ENCODE data around the gene GAS2L2. TPM values are rescaled to one million over a fixed set of nuclear protein-coding genes. Genes with fewer than 3 reads are reported as not detected.

The GAS2L2 gene
- total RNA-seq, 1 experiment from 2014 or later: not detected

DNA sequence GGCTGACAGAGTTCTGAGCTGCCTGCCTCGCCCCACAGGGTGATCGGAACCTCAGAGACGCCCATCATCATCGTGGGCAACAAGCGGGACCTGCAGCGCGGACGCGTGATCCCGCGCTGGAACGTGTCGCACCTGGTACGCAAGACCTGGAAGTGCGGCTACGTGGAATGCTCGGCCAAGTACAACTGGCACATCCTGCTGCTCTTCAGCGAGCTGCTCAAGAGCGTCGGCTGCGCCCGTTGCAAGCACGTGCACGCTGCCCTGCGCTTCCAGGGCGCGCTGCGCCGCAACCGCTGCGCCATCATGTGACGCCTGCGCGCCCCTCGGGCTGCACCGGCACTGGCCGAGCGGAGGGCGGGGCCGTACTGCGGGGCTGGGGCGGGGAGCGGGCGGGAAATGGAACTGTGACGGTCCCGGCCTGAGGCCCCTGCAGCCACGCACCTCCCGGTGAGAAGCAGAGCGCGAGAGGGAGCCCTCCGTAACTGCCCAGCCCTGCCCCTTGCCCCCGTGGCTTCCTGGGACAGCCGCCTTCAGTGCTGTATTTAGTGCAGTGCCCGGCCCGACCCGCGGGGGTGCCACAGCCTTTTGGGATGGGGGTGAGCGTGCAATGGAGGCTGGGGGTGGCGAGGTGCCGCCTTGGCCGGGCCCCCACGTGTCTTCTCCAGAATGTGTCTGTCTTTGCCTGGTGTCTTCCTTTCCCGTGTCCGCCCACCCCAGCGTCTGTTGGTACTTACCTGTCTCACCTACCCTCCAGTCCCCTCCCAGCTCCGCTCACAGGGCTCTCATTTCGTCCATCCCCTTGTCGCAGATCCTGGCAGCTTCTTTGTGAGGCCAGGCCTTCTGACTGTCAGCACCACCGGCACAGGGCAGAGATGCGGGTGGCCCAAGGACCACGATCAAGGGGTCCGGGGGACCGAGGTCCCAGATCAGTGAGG lies 11.8 kb downstream of the GAS2L2 start:
- no peaks in the 10 kb centered on the region for H3K9me3 ChIP-seq
- no peaks in the 10 kb centered on the region for H3K36me3 ChIP-seq
- H3K4me3 ChIP-seq: no peak overlapping the region
- peaks cover 20% of the 10 kb centered on the region for H3K27me3 ChIP-seq
- no peak for DNase-seq

DNA sequence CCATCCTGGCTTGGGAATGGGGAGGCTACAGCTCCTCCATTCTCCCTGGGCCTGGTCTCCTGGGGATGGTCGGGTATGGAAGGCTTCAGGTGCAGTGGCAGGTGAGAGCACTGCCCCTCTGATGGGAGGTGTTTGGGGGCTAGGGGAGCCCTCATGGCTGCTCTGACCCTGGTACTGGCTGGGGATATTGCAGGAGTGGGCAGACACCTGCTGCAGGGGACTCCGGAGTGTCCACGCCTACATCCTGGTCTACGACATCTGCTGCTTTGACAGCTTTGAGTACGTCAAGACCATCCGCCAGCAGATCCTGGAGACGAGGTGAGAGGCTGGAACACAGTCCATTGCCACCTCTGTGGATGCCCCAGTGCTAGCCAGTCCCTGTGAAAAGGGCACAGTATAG lies 12.8 kb downstream of the GAS2L2 start:
- no peak for DNase-seq

DNA sequence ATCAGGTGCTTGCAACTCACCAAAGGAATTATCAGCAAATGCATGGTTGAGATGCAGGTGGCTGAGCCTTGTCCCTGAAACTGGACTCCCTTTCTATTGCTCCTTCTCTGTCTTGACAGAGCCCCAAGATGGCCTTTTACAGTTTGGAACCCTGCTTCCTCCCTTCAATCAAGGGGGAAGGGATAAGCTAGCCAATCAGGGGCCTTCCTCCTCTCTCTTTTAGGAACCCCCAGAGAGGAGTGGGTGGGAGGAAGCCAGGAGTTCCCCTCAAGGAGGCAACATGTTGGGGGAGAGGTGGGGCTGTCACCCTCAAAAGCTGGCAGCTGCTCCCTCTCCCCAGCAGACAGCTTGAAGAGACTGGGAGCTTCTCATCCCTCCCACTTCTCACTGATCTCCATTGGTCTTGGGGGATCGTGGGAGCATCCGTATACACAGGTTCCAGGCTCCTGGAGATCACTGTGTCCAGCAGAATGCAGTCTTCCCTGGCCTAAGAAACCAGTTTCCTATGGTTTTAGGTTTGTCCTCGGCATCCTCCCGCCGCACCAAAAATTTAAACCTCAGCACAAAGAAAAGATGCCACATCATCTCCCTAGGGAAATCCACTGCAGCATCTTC lies 14.4 kb downstream of the GAS2L2 start:
- DNase-seq: no peak
- H3K27me3 ChIP-seq: peaks cover 19% of the 10 kb centered on the region

More for the DNA sequence above, 12.8 kb downstream of the GAS2L2 start:
- Histone ChIP-seq H3K27me3 (peaks cover 20% of the 10 kb centered on the region), H3K9me3 (no peaks in the 10 kb centered on the region), H3K4me3 (no peak overlapping the region), H3K36me3 (no peaks in the 10 kb centered on the region)

GRCh38 chr17:35736236-35736635 lies 16.8 kb downstream of the GAS2L2 start:
- no peaks in the 10 kb centered on the region for H3K36me3 ChIP-seq
- no peak overlapping the region for H3K4me3 ChIP-seq
- peaks cover 7% of the 10 kb centered on the region; the same call in 1 of the 2 replicates for H3K27me3 ChIP-seq
- no peaks in the 10 kb centered on the region for H3K9me3 ChIP-seq
- no peak for DNase-seq

More for the DNA sequence above, 14.4 kb downstream of the GAS2L2 start:
- Histone ChIP-seq H3K9me3 (no peaks in the 10 kb centered on the region), H3K36me3 (no peaks in the 10 kb centered on the region), H3K4me3 (no peak overlapping the region)

GRCh38 chr17:35735036-35735805 lies 17.8 kb downstream of the GAS2L2 start:
- Histone ChIP-seq H3K36me3 (no peaks in the 10 kb centered on the region), H3K27me3 (0 out of 2 replicates have a peak, but pooled peaks cover 5% of the 10 kb centered on the region), H3K9me3 (no peaks in the 10 kb centered on the region), H3K4me3 (no peak overlapping the region)
- DNase-seq: no peak

DNA sequence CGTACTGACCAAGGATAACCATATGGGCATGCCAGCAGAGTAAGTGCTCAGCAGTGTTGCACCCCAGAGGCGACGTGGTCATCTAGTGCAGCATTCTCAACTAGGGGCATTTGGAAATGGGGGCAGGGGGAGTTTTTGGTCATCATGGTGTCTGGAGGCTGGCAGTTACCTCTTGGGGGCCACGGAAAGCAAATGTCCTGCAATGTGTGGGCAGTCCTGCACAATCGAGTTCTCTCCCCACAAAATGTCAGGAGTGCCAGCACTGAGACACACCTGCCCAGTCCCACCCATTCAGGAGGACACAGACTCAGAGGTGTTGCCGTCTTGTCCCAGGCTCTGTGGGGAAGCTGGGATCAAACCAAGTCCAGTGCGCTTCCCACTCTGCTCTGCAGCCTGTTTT lies 18.6 kb downstream of the GAS2L2 start:
- Histone ChIP-seq H3K4me3 (no peak overlapping the region), H3K36me3 (no peaks in the 10 kb centered on the region), H3K27me3 (0 out of 2 replicates have a peak, but pooled peaks cover 4% of the 10 kb centered on the region), H3K9me3 (no peaks in the 10 kb centered on the region)
- DNase-seq: no peak

DNA sequence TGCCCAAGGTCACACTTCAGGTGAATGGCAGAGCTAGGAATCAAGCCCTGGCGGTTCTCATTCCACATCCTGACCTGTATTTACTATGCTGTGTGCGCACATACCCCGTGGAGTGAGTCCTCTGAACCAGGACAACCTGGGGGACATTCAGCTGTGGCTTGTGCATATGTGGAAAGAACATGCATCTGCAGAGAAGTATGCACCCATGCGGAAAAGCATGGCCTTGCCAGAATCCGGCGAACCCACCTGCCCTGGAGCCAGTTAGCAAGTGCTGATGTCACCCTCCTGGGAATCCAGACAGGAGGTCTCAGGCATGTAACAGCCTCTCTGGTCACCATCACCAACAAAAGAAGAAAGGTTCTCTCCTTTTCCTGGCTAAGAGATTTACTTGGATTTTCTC lies 19.7 kb downstream of the GAS2L2 start:
- DNase-seq: no peak
- Histone ChIP-seq H3K36me3 (no peaks in the 10 kb centered on the region), H3K27me3 (0 out of 2 replicates have a peak, but pooled peaks cover 4% of the 10 kb centered on the region), H3K9me3 (no peaks in the 10 kb centered on the region), H3K4me3 (no peak overlapping the region)

DNA sequence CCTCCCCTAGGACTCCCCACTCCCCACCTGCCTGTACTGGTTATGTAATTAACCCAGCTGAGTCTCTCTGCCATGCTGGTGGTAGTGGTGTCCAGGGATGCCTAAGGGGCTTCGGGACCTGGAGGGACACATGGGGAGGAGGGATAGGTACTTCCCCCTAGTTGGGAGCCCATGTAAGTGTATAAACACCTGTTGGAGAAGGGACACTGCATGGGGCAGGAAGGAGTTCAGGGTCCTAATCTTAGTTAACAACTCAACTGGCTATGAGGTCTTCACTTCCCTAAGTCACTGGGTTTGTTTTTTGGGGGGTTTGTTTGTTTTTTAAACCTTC lies 20.3 kb downstream of the GAS2L2 start:
- Histone ChIP-seq H3K36me3 (no peaks in the 10 kb centered on the region), H3K27me3 (no peaks in the 10 kb centered on the region), H3K4me3 (no peak overlapping the region), H3K9me3 (no peaks in the 10 kb centered on the region)
- DNase-seq: no peak

DNA sequence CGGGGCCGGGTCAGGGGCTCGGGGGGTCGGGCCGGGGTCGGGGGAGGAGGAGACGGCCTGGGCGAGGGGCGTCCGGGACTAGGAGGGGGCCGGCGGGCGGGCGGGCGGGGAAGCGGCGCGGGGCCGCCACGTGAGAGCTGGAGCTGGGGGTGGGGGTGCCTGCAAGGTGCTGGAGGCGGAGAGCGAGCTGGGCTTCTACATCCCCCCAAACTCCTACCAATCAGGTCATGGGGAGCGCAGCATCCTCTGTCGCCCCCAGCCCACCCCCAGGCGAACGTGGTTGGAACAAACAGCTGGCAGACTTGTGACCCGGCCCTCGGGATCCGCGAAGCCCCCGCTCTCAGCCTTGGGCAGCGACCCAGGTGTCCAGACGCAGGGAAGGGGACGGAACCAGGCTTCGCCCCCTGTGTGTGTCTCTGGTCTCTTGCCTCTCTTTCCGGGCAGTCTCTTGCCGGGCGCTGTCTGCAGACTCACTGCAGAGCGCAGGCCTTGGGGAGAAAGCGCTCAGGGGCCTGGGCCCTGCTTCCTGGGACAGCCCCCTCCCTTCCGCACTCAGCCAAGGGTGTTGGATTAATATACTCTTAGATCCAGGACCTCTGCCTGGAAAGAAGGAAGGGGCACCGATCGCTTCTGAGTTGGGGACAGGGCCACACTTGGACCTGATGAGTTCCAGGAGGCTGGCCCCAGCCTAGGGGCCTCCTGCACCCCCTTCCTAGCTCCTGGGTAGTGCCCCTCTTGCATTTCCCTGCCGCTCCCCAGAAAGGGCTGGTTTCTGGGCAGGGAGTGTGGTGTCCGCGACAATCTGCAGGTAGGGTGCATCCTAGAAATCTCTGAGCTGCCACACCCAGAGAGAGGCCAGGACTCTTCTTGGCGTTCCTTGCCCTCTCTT lies 20.9 kb downstream of the GAS2L2 start:
- no peaks in the 10 kb centered on the region for H3K9me3 ChIP-seq
- peaks cover under 1% of the 10 kb centered on the region for H3K36me3 ChIP-seq
- H3K27me3 ChIP-seq: no peaks in the 10 kb centered on the region
- peak overlapping the region; percentile 55 for H3K4me3 ChIP-seq
- DNase-seq: no peak

GRCh38 chr17:35731239-35731916 lies 21.7 kb downstream of the GAS2L2 start, which contains the start of gene RASL10B:
Gene RASL10B (plus strand): TSS chr17:35731639. CDS start chr17:35735185, 3,546 bp downstream.
- peak within 1 kb of the TSS; percentile 55 for H3K4me3 ChIP-seq
- peak; percentile 76 for DNase-seq
- no peaks in the 10 kb centered on the region for H3K27me3 ChIP-seq
- H3K9me3 ChIP-seq: no peaks in the 10 kb centered on the region
- H3K36me3 ChIP-seq: peaks cover 5% of the 10 kb centered on the region

DNA sequence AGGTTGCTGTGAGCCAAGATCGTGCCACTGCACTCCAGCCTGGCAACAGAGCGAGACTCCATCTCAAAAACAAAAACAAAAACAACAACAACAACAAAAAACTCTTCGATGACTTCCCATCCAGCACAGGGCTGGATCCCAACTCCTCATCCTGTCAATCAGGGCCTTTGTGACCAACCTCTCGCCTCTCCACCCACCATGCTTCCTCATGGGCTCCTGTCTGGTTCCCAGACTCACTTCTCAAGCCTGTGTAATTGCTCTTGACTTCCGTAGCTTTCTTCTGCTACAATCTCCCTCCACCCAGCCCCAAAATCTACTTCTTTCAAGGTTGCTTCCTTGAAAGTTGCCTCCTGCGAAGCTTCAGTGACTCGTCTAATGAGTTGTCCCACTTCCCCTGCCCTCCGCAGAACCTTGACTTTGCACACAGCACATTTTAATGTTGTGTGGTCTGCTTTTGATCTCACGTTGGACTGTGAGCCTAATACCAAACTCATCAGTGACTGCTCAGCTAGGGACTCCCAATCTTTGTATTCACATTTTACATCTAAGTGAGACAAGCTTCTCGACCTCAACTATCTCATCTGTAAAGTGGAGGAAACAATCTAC lies 22.5 kb downstream of the GAS2L2 start:
- no peak for DNase-seq
- Histone ChIP-seq H3K36me3 (peaks cover 10% of the 10 kb centered on the region), H3K4me3 (no peak overlapping the region), H3K27me3 (no peaks in the 10 kb centered on the region), H3K9me3 (no peaks in the 10 kb centered on the region)

GRCh38 chr17:35729405-35729833 lies 23.6 kb downstream of the GAS2L2 start:
- no peaks in the 10 kb centered on the region for H3K9me3 ChIP-seq
- no peaks in the 10 kb centered on the region for H3K27me3 ChIP-seq
- peaks cover 16% of the 10 kb centered on the region for H3K36me3 ChIP-seq
- no peak overlapping the region for H3K4me3 ChIP-seq
- DNase-seq: no peak

DNA sequence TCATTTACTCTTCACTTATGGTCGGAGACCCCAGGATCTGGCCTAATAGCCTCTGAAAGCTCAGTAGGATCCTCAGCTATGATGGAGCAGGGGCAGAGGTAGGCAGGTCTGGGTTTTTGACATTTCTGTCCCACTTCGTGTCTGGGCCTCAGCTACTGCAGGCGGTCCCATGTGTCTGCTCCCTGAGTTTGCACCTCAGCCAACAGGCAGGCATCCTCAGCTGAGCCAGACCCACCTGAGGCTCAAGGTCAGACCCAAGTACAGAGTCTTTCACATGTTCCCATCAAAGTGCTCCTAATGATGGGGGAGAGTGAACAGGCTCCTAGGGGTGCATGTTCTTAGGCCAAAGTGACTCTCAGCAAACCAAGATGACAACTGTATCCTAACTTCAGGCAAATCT lies 24.5 kb downstream of the GAS2L2 start:
- Histone ChIP-seq H3K36me3 (peaks cover 23% of the 10 kb centered on the region), H3K9me3 (no peaks in the 10 kb centered on the region), H3K4me3 (no peak overlapping the region), H3K27me3 (no peaks in the 10 kb centered on the region)
- no peak for DNase-seq

GRCh38 chr17:35727635-35728034 lies 25.4 kb downstream of the GAS2L2 start:
- H3K4me3 ChIP-seq: no peak overlapping the region
- H3K27me3 ChIP-seq: no peaks in the 10 kb centered on the region
- DNase-seq: no peak
- no peaks in the 10 kb centered on the region for H3K9me3 ChIP-seq
- H3K36me3 ChIP-seq: peaks cover 32% of the 10 kb centered on the region

DNA sequence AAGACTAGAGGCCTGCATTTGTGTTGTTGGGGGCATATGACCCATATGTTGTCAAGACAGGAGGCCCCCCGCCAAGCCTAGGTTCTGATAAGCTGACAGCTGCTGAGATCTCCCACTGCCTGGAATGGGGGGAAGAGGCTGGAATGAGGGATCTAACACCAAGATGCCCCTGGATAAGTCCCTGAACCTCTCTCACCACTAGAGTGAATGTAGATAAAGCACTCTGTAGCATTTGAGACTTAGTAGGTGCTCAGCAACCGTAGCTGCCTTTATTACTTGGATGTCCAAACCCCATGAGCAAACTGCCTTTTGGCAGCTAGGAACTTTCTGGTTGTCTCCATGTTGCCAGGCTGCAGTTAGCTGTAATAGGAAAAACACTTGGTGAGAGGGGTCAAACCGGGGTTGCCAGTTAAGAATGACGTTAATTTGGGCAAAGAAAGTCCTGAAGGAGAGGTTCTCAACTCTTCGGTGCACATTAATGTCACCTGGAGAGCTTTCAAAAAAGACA lies 26.0 kb downstream of the GAS2L2 start:
- DNase-seq: no peak
- no peaks in the 10 kb centered on the region for H3K9me3 ChIP-seq
- H3K27me3 ChIP-seq: no peaks in the 10 kb centered on the region
- H3K4me3 ChIP-seq: no peak overlapping the region
- H3K36me3 ChIP-seq: peaks cover 32% of the 10 kb centered on the region
